Measurements from ENCODE around the gene PTPRN2.

The PTPRN2 gene

DNA sequence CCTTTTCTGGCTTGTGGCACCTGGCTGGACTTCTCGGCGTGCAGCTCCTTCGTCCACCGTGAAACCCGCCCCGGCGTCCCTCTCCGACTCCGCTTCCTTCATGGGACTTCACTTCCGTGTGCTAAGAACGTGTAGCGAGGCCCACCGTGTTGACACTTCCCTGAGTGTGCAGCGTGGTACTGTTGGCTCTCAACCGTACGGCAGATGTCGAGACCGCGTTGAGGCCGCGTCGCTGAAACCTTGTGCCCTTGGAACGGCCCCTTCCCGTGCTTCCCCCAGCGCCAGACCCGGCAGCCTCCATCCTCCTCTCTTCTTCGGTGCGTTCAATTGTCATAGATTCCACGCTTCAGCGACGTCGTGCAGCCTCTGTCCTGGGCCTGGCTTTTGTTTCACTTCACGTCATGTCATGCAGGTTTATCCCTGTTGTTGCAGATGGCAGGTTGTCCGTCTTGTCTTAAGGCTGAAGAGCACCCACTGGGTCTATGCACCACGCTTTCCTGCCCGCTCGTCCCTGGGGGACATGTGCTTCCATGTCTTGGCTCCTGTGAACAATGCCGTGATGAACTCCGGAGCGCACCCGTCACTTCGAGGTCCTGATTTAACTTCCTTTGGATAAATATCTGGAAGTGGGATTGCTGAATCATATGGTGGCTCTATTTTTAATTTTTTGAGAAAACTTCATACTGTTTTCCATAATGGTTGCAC lies 785.5 kb downstream of the PTPRN2 start:
- Histone ChIP-seq H3K4me3 (ENCODE audit: low read length) (no peak overlapping the region), H3K9me3 (ENCODE audit: control insufficient read depth, low read length) (no peaks in the 10 kb centered on the region), H3K4me1 (ENCODE audit: control insufficient read depth, insufficient read depth, low read length) (no peaks in the 10 kb centered on the region), H3K9ac (ENCODE audit: low read length) (no peak overlapping the region), H3K27me3 (ENCODE audit: control insufficient read depth, insufficient read depth, low read length) (no peaks in the 10 kb centered on the region), H3K36me3 (ENCODE audit: control insufficient read depth, insufficient read depth, low read length) (no peaks in the 10 kb centered on the region)

DNA sequence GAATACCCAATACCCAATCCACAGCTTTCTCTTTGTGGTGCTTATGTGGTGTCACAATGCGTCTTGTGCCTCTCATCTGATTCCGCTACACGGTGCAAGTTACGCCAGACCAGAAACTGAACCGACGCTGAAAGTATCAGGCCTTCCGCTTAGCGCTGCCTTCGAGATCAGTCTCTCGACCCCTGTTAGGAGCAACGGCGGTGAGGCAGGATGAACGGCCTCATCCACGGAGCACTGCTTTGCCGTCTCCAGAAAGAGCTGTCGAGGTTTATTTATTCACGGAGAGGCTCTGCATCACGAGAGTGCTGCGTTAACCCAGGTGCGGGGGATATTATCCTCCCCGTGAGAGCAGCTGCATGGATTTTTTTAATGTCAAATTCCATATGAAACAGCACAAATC lies 786.5 kb downstream of the PTPRN2 start:
- no peaks in the 10 kb centered on the region for H3K36me3 ChIP-seq (ENCODE audit: control insufficient read depth, insufficient read depth, low read length)
- peaks cover 2% of the 10 kb centered on the region for H3K4me1 ChIP-seq (ENCODE audit: control insufficient read depth, insufficient read depth, low read length)
- no peak overlapping the region for H3K9ac ChIP-seq (ENCODE audit: low read length)
- H3K4me3 ChIP-seq (ENCODE audit: low read length): no peak overlapping the region
- H3K27me3 ChIP-seq (ENCODE audit: control insufficient read depth, insufficient read depth, low read length): no peaks in the 10 kb centered on the region
- no peaks in the 10 kb centered on the region for H3K9me3 ChIP-seq (ENCODE audit: control insufficient read depth, low read length)

GRCh38 chr7:157800281-157800680 lies 787.3 kb downstream of the PTPRN2 start:
- Histone ChIP-seq H3K9ac (ENCODE audit: low read length) (no peak overlapping the region), H3K9me3 (ENCODE audit: control insufficient read depth, low read length) (no peaks in the 10 kb centered on the region), H3K27me3 (ENCODE audit: control insufficient read depth, insufficient read depth, low read length) (no peaks in the 10 kb centered on the region), H3K4me3 (ENCODE audit: low read length) (no peak overlapping the region), H3K36me3 (ENCODE audit: control insufficient read depth, insufficient read depth, low read length) (no peaks in the 10 kb centered on the region), H3K4me1 (ENCODE audit: control insufficient read depth, insufficient read depth, low read length) (peaks cover 10% of the 10 kb centered on the region)

DNA sequence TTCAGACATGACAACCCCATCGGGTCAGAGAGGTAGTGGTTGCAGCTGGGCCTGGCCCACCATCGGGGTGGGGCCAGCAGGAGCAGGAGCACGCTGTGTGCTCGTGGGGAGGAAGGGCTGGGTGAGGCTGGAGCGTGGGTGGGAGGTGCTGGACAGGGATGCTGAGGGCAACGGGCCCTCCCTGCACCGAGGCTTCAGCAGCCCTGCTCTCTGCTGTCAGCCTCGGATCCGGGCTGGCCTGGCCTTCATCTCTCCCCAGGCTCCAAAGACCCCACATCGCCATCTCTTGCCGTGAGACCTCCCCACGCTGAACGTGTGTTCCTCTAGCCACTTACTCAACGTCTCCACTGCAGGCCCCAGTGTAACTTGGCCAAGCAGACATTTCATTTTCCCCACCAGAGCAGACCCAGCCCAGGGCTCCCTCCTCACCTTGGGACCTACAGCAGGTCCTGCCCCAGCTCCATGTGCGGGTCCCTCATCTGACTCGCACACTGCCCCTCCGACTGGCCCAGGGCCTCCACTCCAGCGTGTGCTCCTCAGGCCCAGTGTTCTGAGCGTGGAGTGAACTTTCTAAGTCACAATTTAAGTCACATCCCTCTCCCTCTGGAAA lies 788.4 kb downstream of the PTPRN2 start:
- H3K9ac ChIP-seq (ENCODE audit: low read length): no peak overlapping the region
- H3K9me3 ChIP-seq (ENCODE audit: control insufficient read depth, low read length): no peaks in the 10 kb centered on the region
- H3K4me1 ChIP-seq (ENCODE audit: control insufficient read depth, insufficient read depth, low read length): peaks cover 13% of the 10 kb centered on the region
- no peaks in the 10 kb centered on the region for H3K36me3 ChIP-seq (ENCODE audit: control insufficient read depth, insufficient read depth, low read length)
- H3K4me3 ChIP-seq (ENCODE audit: low read length): no peak overlapping the region
- no peaks in the 10 kb centered on the region for H3K27me3 ChIP-seq (ENCODE audit: control insufficient read depth, insufficient read depth, low read length)

DNA sequence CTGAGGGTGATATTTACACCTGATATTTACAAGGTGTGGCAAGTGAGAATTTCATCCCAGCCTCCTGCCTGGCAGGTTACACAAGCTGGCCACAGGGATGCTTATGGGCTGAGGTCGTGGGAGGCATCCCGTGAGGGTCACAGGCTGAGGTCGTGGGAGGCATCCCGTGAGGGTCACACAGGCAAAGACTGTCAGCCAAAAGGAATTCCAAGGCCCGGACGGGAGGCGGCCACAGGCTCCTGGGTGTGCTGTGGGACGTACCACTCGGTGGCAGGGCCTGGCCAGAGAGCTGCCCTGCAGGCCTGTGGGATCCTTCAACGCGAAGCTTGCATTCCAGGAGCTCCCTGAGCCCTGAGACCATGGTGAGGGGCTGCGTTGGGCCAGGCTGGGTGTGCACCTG lies 790.3 kb downstream of the PTPRN2 start:
- Histone ChIP-seq H3K4me1 (ENCODE audit: control insufficient read depth, insufficient read depth, low read length) (peaks cover 13% of the 10 kb centered on the region), H3K36me3 (ENCODE audit: control insufficient read depth, insufficient read depth, low read length) (no peaks in the 10 kb centered on the region), H3K9me3 (ENCODE audit: control insufficient read depth, low read length) (no peaks in the 10 kb centered on the region), H3K27me3 (ENCODE audit: control insufficient read depth, insufficient read depth, low read length) (no peaks in the 10 kb centered on the region), H3K4me3 (ENCODE audit: low read length) (no peak overlapping the region), H3K9ac (ENCODE audit: low read length) (no peak overlapping the region)

DNA sequence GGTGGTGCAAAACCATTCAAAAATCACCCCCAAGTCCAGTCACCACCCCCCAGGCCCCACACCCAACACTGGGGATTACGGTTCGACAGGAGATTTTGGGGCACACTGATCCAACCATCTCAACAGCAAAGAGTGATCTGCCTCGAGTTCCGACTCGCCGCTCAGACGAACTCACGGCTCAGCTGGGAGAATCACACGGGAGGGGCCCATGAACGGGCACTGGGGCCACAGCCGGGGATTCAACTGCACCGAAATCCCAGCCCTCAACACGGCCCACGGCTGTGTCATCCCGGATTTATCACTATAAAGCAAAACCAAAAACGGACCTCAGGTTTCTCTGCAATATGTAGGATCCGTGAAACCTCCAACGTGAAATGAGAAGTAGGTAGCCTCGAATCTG lies 790.8 kb downstream of the PTPRN2 start:
- Histone ChIP-seq H3K27me3 (ENCODE audit: control insufficient read depth, insufficient read depth, low read length) (no peaks in the 10 kb centered on the region), H3K9me3 (ENCODE audit: control insufficient read depth, low read length) (no peaks in the 10 kb centered on the region), H3K4me3 (ENCODE audit: low read length) (no peak overlapping the region), H3K9ac (ENCODE audit: low read length) (no peak overlapping the region), H3K36me3 (ENCODE audit: control insufficient read depth, insufficient read depth, low read length) (no peaks in the 10 kb centered on the region), H3K4me1 (ENCODE audit: control insufficient read depth, insufficient read depth, low read length) (peaks cover 13% of the 10 kb centered on the region)

DNA sequence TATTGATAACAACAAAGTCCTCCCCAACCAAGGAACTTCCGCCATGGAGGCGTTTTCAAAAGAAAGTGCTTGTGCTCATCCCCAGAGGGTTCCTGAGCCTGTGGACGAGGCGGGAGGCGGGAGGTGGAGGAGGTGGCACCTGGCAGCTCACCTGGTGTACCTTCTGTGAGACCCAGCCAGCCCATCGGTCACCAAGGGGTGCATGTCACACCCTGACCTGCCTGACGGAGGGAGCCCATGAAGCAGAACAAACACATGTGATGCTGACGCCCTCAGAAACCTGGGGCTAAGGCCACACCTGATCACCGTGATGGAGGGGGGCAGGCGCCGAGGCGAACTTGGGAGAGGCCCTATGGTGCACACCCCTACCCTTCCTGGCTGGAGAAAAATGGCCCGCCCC lies 792.0 kb downstream of the PTPRN2 start:
- Histone ChIP-seq H3K36me3 (ENCODE audit: control insufficient read depth, insufficient read depth, low read length) (no peaks in the 10 kb centered on the region), H3K4me3 (ENCODE audit: low read length) (no peak overlapping the region), H3K9me3 (ENCODE audit: control insufficient read depth, low read length) (no peaks in the 10 kb centered on the region), H3K4me1 (ENCODE audit: control insufficient read depth, insufficient read depth, low read length) (peaks cover 13% of the 10 kb centered on the region), H3K27me3 (ENCODE audit: control insufficient read depth, insufficient read depth, low read length) (no peaks in the 10 kb centered on the region), H3K9ac (ENCODE audit: low read length) (no peak overlapping the region)

DNA sequence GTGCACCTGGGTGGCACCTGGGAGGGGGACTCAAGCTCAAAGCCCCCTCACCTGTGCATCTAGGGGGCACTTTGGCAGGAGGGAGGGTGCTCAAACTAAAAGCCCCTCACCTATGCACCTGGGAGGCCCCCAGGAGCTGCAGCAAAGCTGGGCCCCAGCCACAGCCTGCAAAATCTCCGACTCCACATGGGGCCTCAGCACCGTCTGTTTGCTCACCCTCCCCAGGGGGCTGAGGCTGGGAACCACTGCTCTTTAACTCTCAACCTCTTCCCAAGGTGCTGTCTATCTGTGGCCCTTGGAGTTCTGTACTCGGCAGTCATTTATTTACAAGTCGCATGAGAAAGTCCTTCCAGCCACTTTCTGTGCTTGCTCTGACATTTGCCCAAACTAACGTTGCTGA lies 792.4 kb downstream of the PTPRN2 start:
- no peak overlapping the region for H3K9ac ChIP-seq (ENCODE audit: low read length)
- H3K27me3 ChIP-seq (ENCODE audit: control insufficient read depth, insufficient read depth, low read length): no peaks in the 10 kb centered on the region
- no peaks in the 10 kb centered on the region for H3K36me3 ChIP-seq (ENCODE audit: control insufficient read depth, insufficient read depth, low read length)
- no peak overlapping the region for H3K4me3 ChIP-seq (ENCODE audit: low read length)
- H3K9me3 ChIP-seq (ENCODE audit: control insufficient read depth, low read length): no peaks in the 10 kb centered on the region
- peaks cover 13% of the 10 kb centered on the region for H3K4me1 ChIP-seq (ENCODE audit: control insufficient read depth, insufficient read depth, low read length)

DNA sequence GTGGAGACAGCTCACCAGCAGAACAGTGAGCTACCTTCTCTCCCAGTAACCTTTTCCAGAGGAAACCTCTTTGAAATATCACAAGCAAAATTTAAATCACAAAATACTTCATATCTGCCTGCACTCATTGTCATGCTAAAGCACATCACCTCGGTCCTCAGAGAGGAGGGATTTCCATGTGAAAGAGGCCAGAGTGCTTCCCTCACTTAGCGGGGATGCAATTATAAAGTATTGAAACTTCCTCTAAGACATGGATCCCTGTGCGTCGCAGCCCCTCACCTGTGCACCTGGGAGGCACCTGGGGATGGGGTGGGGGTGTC lies 792.9 kb downstream of the PTPRN2 start:
- H3K36me3 ChIP-seq (ENCODE audit: control insufficient read depth, insufficient read depth, low read length): no peaks in the 10 kb centered on the region
- no peaks in the 10 kb centered on the region for H3K27me3 ChIP-seq (ENCODE audit: control insufficient read depth, insufficient read depth, low read length)
- no peaks in the 10 kb centered on the region for H3K9me3 ChIP-seq (ENCODE audit: control insufficient read depth, low read length)
- no peak overlapping the region for H3K9ac ChIP-seq (ENCODE audit: low read length)
- peaks cover 13% of the 10 kb centered on the region for H3K4me1 ChIP-seq (ENCODE audit: control insufficient read depth, insufficient read depth, low read length)
- H3K4me3 ChIP-seq (ENCODE audit: low read length): no peak overlapping the region

GRCh38 chr7:157793973-157794745 lies 793.5 kb downstream of the PTPRN2 start:
- H3K9me3 ChIP-seq (ENCODE audit: control insufficient read depth, low read length): no peaks in the 10 kb centered on the region
- no peaks in the 10 kb centered on the region for H3K27me3 ChIP-seq (ENCODE audit: control insufficient read depth, insufficient read depth, low read length)
- H3K4me3 ChIP-seq (ENCODE audit: low read length): no peak overlapping the region
- H3K36me3 ChIP-seq (ENCODE audit: control insufficient read depth, insufficient read depth, low read length): no peaks in the 10 kb centered on the region
- H3K4me1 ChIP-seq (ENCODE audit: control insufficient read depth, insufficient read depth, low read length): peaks cover 13% of the 10 kb centered on the region
- H3K9ac ChIP-seq (ENCODE audit: low read length): no peak overlapping the region

GRCh38 chr7:157793087-157793353 lies 794.6 kb downstream of the PTPRN2 start:
- H3K36me3 ChIP-seq (ENCODE audit: control insufficient read depth, insufficient read depth, low read length): no peaks in the 10 kb centered on the region
- H3K9me3 ChIP-seq (ENCODE audit: control insufficient read depth, low read length): no peaks in the 10 kb centered on the region
- H3K27me3 ChIP-seq (ENCODE audit: control insufficient read depth, insufficient read depth, low read length): no peaks in the 10 kb centered on the region
- no peak overlapping the region for H3K4me3 ChIP-seq (ENCODE audit: low read length)
- peaks cover 13% of the 10 kb centered on the region for H3K4me1 ChIP-seq (ENCODE audit: control insufficient read depth, insufficient read depth, low read length)
- H3K9ac ChIP-seq (ENCODE audit: low read length): no peak overlapping the region

- Histone ChIP-seq H3K9me3 (ENCODE audit: control insufficient read depth, low read length) (no peaks in the 10 kb centered on the region), H3K4me1 (ENCODE audit: control insufficient read depth, insufficient read depth, low read length) (peaks cover 13% of the 10 kb centered on the region), H3K4me3 (ENCODE audit: low read length) (no peak overlapping the region), H3K36me3 (ENCODE audit: control insufficient read depth, insufficient read depth, low read length) (no peaks in the 10 kb centered on the region), H3K9ac (ENCODE audit: low read length) (no peak overlapping the region), H3K27me3 (ENCODE audit: control insufficient read depth, insufficient read depth, low read length) (no peaks in the 10 kb centered on the region)
Measured at GRCh38 chr7:157792241-157793086, 795.2 kb downstream of the PTPRN2 start.

All from mucosa of stomach (tissue), 1 donor.